H1 (cell line): Measurements from ENCODE around the gene CDK4. TPM values are rescaled to one million over a fixed set of nuclear protein-coding genes. Genes with fewer than 3 reads are reported as not detected.

Experiments
- CTCF ChIA-PET: fragments of 300-600 bp; sonication (Branson Sonifier 250); formaldehyde crosslinking; loops from one replicate; lab custom pipeline; 2021; ENCODE audit not compliant: partially characterized antibody; lab: Charles Lee
- POLR2A ChIA-PET: fragments of 300-600 bp; sonication (Branson Sonifier 250); formaldehyde crosslinking; loops from one replicate; lab custom pipeline; 2021; ENCODE audit warnings: inconsistent platforms; ENCODE audit not compliant: partially characterized antibody; lab: Charles Lee
- DNase-seq, 2 experiments: peaks; one replicate each; pipeline versions ENCODE4 v3.0.0 to v3.0.0-alpha.2; 2010 to 2022; ENCODE audit warnings: low spot score in 2 of 2, low read depth in 1 of 2, mixed read lengths in 1 of 2
- FAIRE-seq: peaks from 2 replicates; lab custom pipeline; 2011; peaks lifted over from hg19 to GRCh38; lab: Jason Lieb, UNC
- H2AFZ ChIP-seq: 2 replicates; pipeline ENCODE4 v1.8.1; 2012; ENCODE audit warnings: low read length, inconsistent platforms
- H2AK5ac ChIP-seq: 2 replicates; pipeline ENCODE4 v1.6.1; 2013; ENCODE audit warnings: low read depth, low read length
- H2BK120ac ChIP-seq: replicated peaks from 2 replicates; pipeline ENCODE3; 2013; ENCODE audit warnings: low read depth, low read length, inconsistent platforms
- H2BK12ac ChIP-seq: 2 replicates; pipeline ENCODE4 v1.6.1; 2013; ENCODE audit warnings: low read depth, low read length
- H2BK15ac ChIP-seq: 2 replicates; pipeline ENCODE4 v1.6.1; 2013; ENCODE audit warnings: low read length
- H2BK20ac ChIP-seq: 2 replicates; pipeline ENCODE4 v1.6.1; 2013; ENCODE audit warnings: low read length
- H2BK5ac ChIP-seq: 2 replicates; pipeline ENCODE4 v1.6.1; 2013; ENCODE audit warnings: low read depth, low read length
- H3K14ac ChIP-seq: 2 replicates; pipeline ENCODE4 v1.6.1; 2013; ENCODE audit warnings: inconsistent platforms; ENCODE audit not compliant: insufficient read length
- H3K18ac ChIP-seq: 2 replicates; pipeline ENCODE4 v1.6.1; 2013; ENCODE audit warnings: low read length; ENCODE audit errors: extremely low read depth
- H3K23ac ChIP-seq: 2 replicates; pipeline ENCODE4 v1.6.1; 2013; ENCODE audit warnings: inconsistent platforms; ENCODE audit not compliant: insufficient read length
- H3K23me2 ChIP-seq: 2 replicates; pipeline ENCODE4 v1.6.1; 2013; ENCODE audit warnings: low read depth, low read length
- H3K27ac ChIP-seq: 2 replicates; pipeline ENCODE4 v1.6.1; 2011; ENCODE audit warnings: low read depth, low read length, inconsistent platforms
- H3K27me3 ChIP-seq, 4 experiments: replicated peaks in 1 of 4; 1 replicate in 1 of 4; 2 replicates in 3 of 4; pipeline versions ENCODE4 v1.6.1 to v1.8.1; 2011 to 2013; ENCODE audit warnings: low read length in 3 of 4, mild to moderate bottlenecking in 3 of 4, inconsistent platforms in 2 of 4, mixed read lengths in 2 of 4, moderate library complexity in 1 of 4; ENCODE audit not compliant: control insufficient read depth in 3 of 4, insufficient read depth in 3 of 4; ENCODE audit errors: extremely low read depth in 1 of 4
- H3K36me3 ChIP-seq, 4 experiments: 2 replicates each; pipeline versions ENCODE4 v1.6.1 to v1.8.1; 2011 to 2013; ENCODE audit warnings: mild to moderate bottlenecking in 4 of 4, low read length in 3 of 4, moderate library complexity in 2 of 4, control low read depth in 1 of 4, inconsistent platforms in 1 of 4; ENCODE audit not compliant: insufficient read depth in 4 of 4, control insufficient read depth in 2 of 4
- H3K4ac ChIP-seq: replicated peaks from 2 replicates; pipeline ENCODE3; 2013; ENCODE audit warnings: low read length, low read depth, mixed read lengths, inconsistent platforms; ENCODE audit not compliant: insufficient read length
- H3K4me1 ChIP-seq, 4 experiments: replicated peaks in 1 of 4; 1 replicate in 1 of 4; 2 replicates in 3 of 4; pipeline versions ENCODE4 v1.6.1 to v1.8.1; 2011 to 2013; ENCODE audit warnings: low read length in 3 of 4, inconsistent platforms in 2 of 4, mixed read lengths in 1 of 4; ENCODE audit not compliant: insufficient read depth in 4 of 4, control insufficient read depth in 3 of 4
- H3K4me2 ChIP-seq, 2 experiments: 2 replicates each; pipeline versions ENCODE4 v1.6.1 to v1.8.1; 2011 to 2013; ENCODE audit warnings: low read depth in 2 of 2, low read length in 2 of 2, control low read depth in 1 of 2, inconsistent platforms in 1 of 2, mild to moderate bottlenecking in 1 of 2; ENCODE audit not compliant: insufficient read depth in 1 of 2
- H3K4me3 ChIP-seq, 4 experiments: fragments of 200-600, 300-600 bp in 1 of 4; sonication (generic), shearing (Covaris generic), sonication (Bioruptor Twin) in 1 of 4; 2 replicates each; pipeline versions ENCODE4 v1.5.1 to v1.8.1; 2011 to 2016; ENCODE audit warnings: low read length in 4 of 4, low read depth in 3 of 4, control low read depth in 2 of 4, inconsistent platforms in 2 of 4, mild to moderate bottlenecking in 2 of 4, mixed read lengths in 1 of 4, moderate library complexity in 1 of 4; ENCODE audit not compliant: insufficient read depth in 2 of 4; ENCODE audit errors: extremely low read depth in 1 of 4
- H3K56ac ChIP-seq: replicated peaks from 2 replicates; pipeline ENCODE3; 2013; ENCODE audit warnings: low read depth, mild to moderate bottlenecking, mixed read lengths, low read length, inconsistent platforms; ENCODE audit not compliant: insufficient read length
- H3K79me1 ChIP-seq: 2 replicates; pipeline ENCODE4 v1.6.1; 2013; ENCODE audit warnings: low read depth, low read length, control low read depth
- H3K79me2 ChIP-seq, 2 experiments: 2 replicates each; pipeline versions ENCODE4 v1.6.1 to v1.8.1; 2012 to 2013; ENCODE audit warnings: low read length in 2 of 2, mild to moderate bottlenecking in 2 of 2, inconsistent platforms in 1 of 2; ENCODE audit not compliant: insufficient read depth in 2 of 2, control insufficient read depth in 1 of 2
- H3K9ac ChIP-seq, 4 experiments: replicated peaks in 1 of 4; 1 replicate in 1 of 4; 2 replicates in 3 of 4; pipeline versions ENCODE4 v1.6.1 to v1.8.1; 2011 to 2013; ENCODE audit warnings: low read depth in 3 of 4, low read length in 3 of 4, control low read depth in 2 of 4, mild to moderate bottlenecking in 2 of 4, moderate library complexity in 2 of 4, inconsistent platforms in 1 of 4; ENCODE audit errors: extremely low read depth in 1 of 4
- H3K9me3 ChIP-seq, 2 experiments: 2 replicates each; pipeline versions ENCODE4 v1.6.1 to v1.8.1; 2012 to 2013; ENCODE audit warnings: mild to moderate bottlenecking in 2 of 2, moderate library complexity in 2 of 2, control low read depth in 1 of 2, inconsistent platforms in 1 of 2, low read depth in 1 of 2, low read length in 1 of 2, mixed read lengths in 1 of 2; ENCODE audit not compliant: insufficient read depth in 2 of 2
- H4K20me1 ChIP-seq, 2 experiments: replicated peaks in 1 of 2; 2 replicates each; pipeline versions ENCODE3 to v1.8.1; 2011 to 2013; ENCODE audit warnings: inconsistent platforms in 2 of 2, low read length in 2 of 2, mild to moderate bottlenecking in 1 of 2; ENCODE audit not compliant: insufficient read depth in 2 of 2, control insufficient read depth in 1 of 2
- H4K5ac ChIP-seq: 2 replicates; pipeline ENCODE4 v1.6.1; 2013; ENCODE audit warnings: low read length, low read depth, mixed read lengths, inconsistent platforms; ENCODE audit not compliant: insufficient read length
- H4K8ac ChIP-seq: 2 replicates; pipeline ENCODE4 v1.8.0; 2013; ENCODE audit warnings: mild to moderate bottlenecking, moderate library complexity, low read length, inconsistent platforms; ENCODE audit not compliant: insufficient read depth; ENCODE audit errors: extremely low read depth
- H4K91ac ChIP-seq: replicated peaks from 2 replicates; pipeline ENCODE3; 2013; ENCODE audit warnings: low read length, mixed read lengths, inconsistent platforms; ENCODE audit not compliant: insufficient read length
- GABPA ChIP-seq: IDR thresholded peaks from 2 replicates; pipeline ENCODE4 v1.6.1; 2011; ENCODE audit warnings: mild to moderate bottlenecking, low read length, moderate library complexity, borderline replicate concordance; ENCODE audit not compliant: insufficient read depth
- POLR2A ChIP-seq, 2 experiments: IDR thresholded peaks; 1 replicate in 1 of 2; 2 replicates in 1 of 2; pipeline ENCODE4 v1.6.1; 2011; ENCODE audit warnings: low read depth in 2 of 2, low read length in 2 of 2, mild to moderate bottlenecking in 2 of 2; ENCODE audit errors: control extremely low read depth in 1 of 2
- WGBS, 2 experiments: shearing (Covaris generic) in 1 of 2; methylation state at CpG; one replicate each; pipeline versions ENCODE4 v1.1.6 to v1.1.7; 2013 to 2015; ENCODE audit warnings: low lambda C conversion rate in 2 of 2, mixed read lengths in 2 of 2, inconsistent platforms in 1 of 2, low coverage in 1 of 2, missing lambda C conversion rate in 1 of 2; ENCODE audit not compliant: insufficient replicate concordance in 2 of 2, insufficient coverage in 1 of 2, insufficient read length in 1 of 2; ENCODE audit errors: extremely low coverage in 1 of 2, missing lambda C conversion rate in 1 of 2; 5-methylcytosine and 5-hydroxymethylcytosine counted together
- polyA plus RNA-seq, 7 experiments: library from polyadenylated mRNA; depleted of rRNA in 3 of 7; stranded (reverse) in 5 of 7; unstranded in 2 of 7; fragments of >200 nt in 5 of 7; fragments of 200-250 nt in 2 of 7; gene quantifications; 1 replicate in 5 of 7; 2 replicates in 1 of 7; 4 replicates in 1 of 7; pipeline versions ENCODE4 v1.2.1 to v1.2.3, GENCODE V29; 2011 to 2013; ENCODE audit warnings: missing spikeins in 2 of 7, mixed read lengths in 2 of 7
- total RNA-seq: library from RNA; stranded (reverse); fragmentation: NEBNext Ultra II Directional; extraction: Animal tissue kit (Norgen Biotek cat#: 25700); gene quantifications from 2 replicates; pipeline ENCODE4 v1.2.1, GENCODE V29; 2021

The CDK4 gene
- total and polyA plus RNA-seq, 2 of the 8 experiments (the other 6 are each of a cell fraction or from before 2014, with no cell fraction given): 174 to 368 TPM

- DNase-seq (no peak), FAIRE-seq (no peak)
- Histone ChIP-seq H2BK15ac (peak overlapping the region; percentile 53; the same call in 1 of the 2 replicates), H4K8ac (no peak overlapping the region), H3K23ac (no peak overlapping the region), H3K4ac (peak overlapping the region; percentile 57), H3K4me2 (peak overlapping the region; percentile 91 to 97), H3K56ac (no peak overlapping the region), H3K14ac (no peak overlapping the region), H2BK5ac (peak overlapping the region; percentile 76; the same call in 1 of the 2 replicates), H3K79me1 (peaks cover 9% of the 10 kb centered on the region), H4K91ac (peak overlapping the region; percentile 56), H3K36me3 (peaks cover 19 to 43% (median 32%) of the 10 kb centered on the region in 4 experiments), H3K4me3 (peak overlapping the region; percentile 66 to 85 (median 74)), H3K4me1 (peaks cover 0 to 5% (median 4%) of the 10 kb centered on the region in 4 experiments; a peak in 4 of 7 replicates), H3K9me3 (no peaks in the 10 kb centered on the region), H3K18ac (peak overlapping the region; percentile 83; the same call in 1 of the 2 replicates), H2AFZ (no peak overlapping the region), H3K79me2 (peaks cover under 1 to 4% of the 10 kb centered on the region in 2 experiments; a peak in 3 of 4 replicates), H3K27me3 (peaks cover 3 to 15% (median 12%) of the 10 kb centered on the region in 4 experiments), H3K9ac (peak overlapping the region in 3 of 4 experiments; percentile 41 to 86 (median 83); a peak in 6 of 7 replicates), H3K27ac (peak overlapping the region; percentile 41; the same call in 1 of the 2 replicates), H4K5ac (peak overlapping the region; percentile 47), H4K20me1 (peaks cover 0 to 2% of the 10 kb centered on the region in 2 experiments), H3K23me2 (peaks cover 4% of the 10 kb centered on the region), H2BK20ac (no peak overlapping the region), H2BK120ac (peak overlapping the region; percentile 39), H2AK5ac (0 out of 2 replicates have a peak overlapping the region, but pooled peaks have one; percentile 27), H2BK12ac (peak overlapping the region; percentile 21; the same call in 1 of the 2 replicates)
- ChIA-PET CTCF (interaction anchor here (1.0 to 2.0 kb wide), 7 partner anchors 8 to 37 kb away, joined by 4 to 7 read pairs (median 5); partner anchors contain the start of gene TSFM), POLR2A (interaction anchor here (0.7 to 4.4 kb wide), 26 partner anchors 9 to 198 kb away, joined by 3 to 35 read pairs (median 4); partner anchors contain the start of genes ARHGEF25, CYP27B1, DCTN2 and EEF1AKMT3)
- WGBS, 2 experiments: 54% methylated on average over 8 of the region's 8 CpGs; no CpG with 5 or more reads in 1 of the 2 experiments
- TF ChIP-seq POLR2A (IDR thresholded peaks at IDR 0.05; ENCODE audit: control extremely low read depth in 1 of 2, low read depth in 2 of 2, low read length in 2 of 2): peak in 1 of 2 experiments; percentile 69; a peak in 1 of 3 replicates
- no peak for TF ChIP-seq GABPA
Measured at GRCh38 chr12:57745485-57745881, 6.6 kb downstream of the CDK4 start.
